Fibroblast of pulmonary artery (primary cell): ENCODE data around the gene STXBP5.
A peak's percentile ranks its signal among the peaks of the same experiment; 100 is the strongest.

Experiments used
- DNase-seq: peaks from one replicate; pipeline ENCODE4 v3.0.0-alpha.2; 2010; ENCODE audit warnings: low read depth
- H3K4me3 ChIP-seq: replicated peaks from 2 replicates; pipeline ENCODE4 v1.5.1; 2011; ENCODE audit warnings: low read depth, mild to moderate bottlenecking, control low read depth, low read length, moderate library complexity
- TF ChIP-seq, protein P1 (sequence below): IDR thresholded peaks from 2 replicates; pipeline ENCODE4 v1.5.1; 2011; ENCODE audit warnings: mild to moderate bottlenecking, control low read depth, low read length, inconsistent platforms; ENCODE audit errors: missing control alignments

STXBP5 gene

GRCh38 chr6:147207837-147208754 lies 3.9 kb downstream of the STXBP5 start:
- TF ChIP-seq, protein P1, sequence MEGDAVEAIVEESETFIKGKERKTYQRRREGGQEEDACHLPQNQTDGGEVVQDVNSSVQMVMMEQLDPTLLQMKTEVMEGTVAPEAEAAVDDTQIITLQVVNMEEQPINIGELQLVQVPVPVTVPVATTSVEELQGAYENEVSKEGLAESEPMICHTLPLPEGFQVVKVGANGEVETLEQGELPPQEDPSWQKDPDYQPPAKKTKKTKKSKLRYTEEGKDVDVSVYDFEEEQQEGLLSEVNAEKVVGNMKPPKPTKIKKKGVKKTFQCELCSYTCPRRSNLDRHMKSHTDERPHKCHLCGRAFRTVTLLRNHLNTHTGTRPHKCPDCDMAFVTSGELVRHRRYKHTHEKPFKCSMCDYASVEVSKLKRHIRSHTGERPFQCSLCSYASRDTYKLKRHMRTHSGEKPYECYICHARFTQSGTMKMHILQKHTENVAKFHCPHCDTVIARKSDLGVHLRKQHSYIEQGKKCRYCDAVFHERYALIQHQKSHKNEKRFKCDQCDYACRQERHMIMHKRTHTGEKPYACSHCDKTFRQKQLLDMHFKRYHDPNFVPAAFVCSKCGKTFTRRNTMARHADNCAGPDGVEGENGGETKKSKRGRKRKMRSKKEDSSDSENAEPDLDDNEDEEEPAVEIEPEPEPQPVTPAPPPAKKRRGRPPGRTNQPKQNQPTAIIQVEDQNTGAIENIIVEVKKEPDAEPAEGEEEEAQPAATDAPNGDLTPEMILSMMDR: no peak
- DNase-seq: no peak
- H3K4me3 ChIP-seq: peak overlapping the region; percentile 87

DNA sequence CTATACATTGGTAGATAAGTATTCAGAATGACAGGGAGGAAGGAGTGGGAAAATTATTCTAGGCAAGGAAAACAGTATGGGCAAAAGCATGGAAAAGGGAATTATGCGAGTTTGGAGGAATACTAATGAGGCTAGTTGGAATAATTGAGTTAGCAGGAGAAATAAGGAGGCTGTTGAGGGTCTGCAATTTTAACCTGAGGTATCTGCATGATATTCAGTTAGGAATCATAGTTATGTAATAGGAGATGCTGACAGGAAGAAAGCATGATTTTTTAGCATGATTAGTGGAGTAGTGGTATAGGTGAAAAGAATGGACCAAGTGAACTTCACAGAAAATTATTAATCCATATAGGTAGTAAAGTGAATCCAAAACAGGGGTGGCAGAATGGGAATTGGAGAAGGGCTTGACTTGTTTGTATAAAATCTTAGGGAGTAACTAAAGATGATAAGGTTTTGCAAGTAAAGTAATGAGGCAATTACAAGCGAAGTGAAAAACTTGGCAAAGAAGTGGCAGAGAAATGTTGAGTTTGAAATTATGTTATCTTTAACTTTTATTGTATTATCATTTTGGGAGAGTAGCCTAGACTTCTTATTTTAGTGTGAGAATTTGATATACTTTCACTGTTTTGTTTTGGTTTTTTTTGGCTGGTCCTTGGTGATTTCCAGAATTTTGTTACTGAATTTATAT lies 5.7 kb downstream of the STXBP5 start:
- no peak overlapping the region for H3K4me3 ChIP-seq
- no peak for DNase-seq
- TF ChIP-seq, protein P1: no peak

GRCh38 chr6:147211349-147211748 lies 7.1 kb downstream of the STXBP5 start:
- TF ChIP-seq, protein P1: no peak
- H3K4me3 ChIP-seq: no peak overlapping the region

DNA sequence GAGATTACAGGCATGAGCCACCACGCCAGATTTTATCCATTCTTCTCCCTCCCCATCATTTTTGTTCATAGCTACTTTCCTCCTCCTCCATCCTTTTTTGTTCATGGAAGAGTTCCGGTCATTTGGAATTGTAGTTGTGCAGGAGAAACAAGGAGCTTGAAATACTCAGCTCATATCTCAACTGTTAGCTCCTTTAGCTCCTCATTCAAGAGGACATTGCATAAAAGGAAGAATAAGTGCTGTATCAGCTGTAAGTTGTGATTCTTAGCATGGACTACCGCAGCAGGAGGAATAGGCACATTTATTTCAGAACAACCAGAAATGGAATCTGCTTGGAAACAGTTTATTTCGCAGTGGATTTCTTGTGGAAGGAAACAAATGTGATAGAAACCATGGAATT lies 7.6 kb downstream of the STXBP5 start:
- TF ChIP-seq, protein P1: no peak
- no peak overlapping the region for H3K4me3 ChIP-seq
- DNase-seq: no peak

More at GRCh38 chr6:147211349-147211748, 7.1 kb downstream of the STXBP5 start:
- no peak for DNase-seq

DNA sequence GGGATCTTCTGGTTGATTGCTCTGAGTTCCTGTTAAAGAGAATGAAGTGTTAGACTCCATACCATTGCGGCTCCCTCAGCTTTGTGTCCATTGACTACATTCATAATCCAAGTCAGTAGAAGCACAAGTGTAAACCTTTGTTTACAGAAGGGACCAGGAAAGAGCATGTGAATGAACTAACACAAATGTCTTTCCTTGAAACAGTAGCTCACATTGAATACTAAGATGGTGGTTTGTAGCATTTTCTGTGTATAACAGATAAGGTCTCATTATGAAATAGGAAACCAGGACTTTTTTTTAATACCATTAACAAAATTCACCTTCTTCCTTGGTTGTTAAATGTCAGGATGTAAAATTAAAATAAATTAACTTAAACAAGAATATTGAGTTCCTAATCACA lies 8.4 kb downstream of the STXBP5 start:
- TF ChIP-seq, protein P1: no peak
- H3K4me3 ChIP-seq: no peak overlapping the region
- DNase-seq: no peak

DNA sequence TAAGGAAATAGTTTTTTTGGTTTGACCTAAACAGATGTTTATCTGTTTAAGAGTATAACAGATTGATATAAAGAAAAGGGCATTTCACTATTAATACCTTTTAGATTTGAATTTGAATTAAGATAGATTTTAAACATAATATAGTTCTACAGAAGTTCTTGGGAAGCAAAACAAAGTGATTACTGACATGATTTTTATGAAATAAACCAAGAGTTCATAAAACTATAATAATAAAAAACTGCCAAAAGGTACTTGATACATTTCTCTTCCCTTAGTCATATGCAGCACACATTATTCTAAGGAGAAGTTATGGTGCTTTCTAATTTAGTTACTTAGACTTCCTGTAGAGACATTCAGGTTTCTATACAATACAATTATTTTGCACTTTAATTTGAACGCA lies 9.6 kb downstream of the STXBP5 start:
- TF ChIP-seq, protein P1: no peak
- no peak overlapping the region for H3K4me3 ChIP-seq

More for the DNA sequence above, 9.6 kb downstream of the STXBP5 start:
- DNase-seq: no peak
